H1 (cell line): ENCODE data around the gene PATL2. TPM values are rescaled to one million over a fixed set of nuclear protein-coding genes. Genes with fewer than 3 reads are reported as not detected.

Experiments
- CTCF ChIA-PET: fragments of 300-600 bp; sonication (Branson Sonifier 250); formaldehyde crosslinking; loops from one replicate; lab custom pipeline; 2021; ENCODE audit not compliant: partially characterized antibody; lab: Charles Lee
- POLR2A ChIA-PET: fragments of 300-600 bp; sonication (Branson Sonifier 250); formaldehyde crosslinking; loops from one replicate; lab custom pipeline; 2021; ENCODE audit warnings: inconsistent platforms; ENCODE audit not compliant: partially characterized antibody; lab: Charles Lee
- DNase-seq, 2 experiments: peaks; one replicate each; pipeline versions ENCODE4 v3.0.0 to v3.0.0-alpha.2; 2010 to 2022; ENCODE audit warnings: low spot score in 2 of 2, low read depth in 1 of 2, mixed read lengths in 1 of 2
- FAIRE-seq: peaks from 2 replicates; lab custom pipeline; 2011; peaks lifted over from hg19 to GRCh38; lab: Jason Lieb, UNC
- H2AFZ ChIP-seq: 2 replicates; pipeline ENCODE4 v1.8.1; 2012; ENCODE audit warnings: low read length, inconsistent platforms
- H2AK5ac ChIP-seq: 2 replicates; pipeline ENCODE4 v1.6.1; 2013; ENCODE audit warnings: low read depth, low read length
- H2BK120ac ChIP-seq: replicated peaks from 2 replicates; pipeline ENCODE3; 2013; ENCODE audit warnings: low read depth, low read length, inconsistent platforms
- H2BK12ac ChIP-seq: 2 replicates; pipeline ENCODE4 v1.6.1; 2013; ENCODE audit warnings: low read depth, low read length
- H2BK15ac ChIP-seq: 2 replicates; pipeline ENCODE4 v1.6.1; 2013; ENCODE audit warnings: low read length
- H2BK20ac ChIP-seq: 2 replicates; pipeline ENCODE4 v1.6.1; 2013; ENCODE audit warnings: low read length
- H2BK5ac ChIP-seq: 2 replicates; pipeline ENCODE4 v1.6.1; 2013; ENCODE audit warnings: low read depth, low read length
- H3K14ac ChIP-seq: 2 replicates; pipeline ENCODE4 v1.6.1; 2013; ENCODE audit warnings: inconsistent platforms; ENCODE audit not compliant: insufficient read length
- H3K18ac ChIP-seq: 2 replicates; pipeline ENCODE4 v1.6.1; 2013; ENCODE audit warnings: low read length; ENCODE audit errors: extremely low read depth
- H3K23ac ChIP-seq: 2 replicates; pipeline ENCODE4 v1.6.1; 2013; ENCODE audit warnings: inconsistent platforms; ENCODE audit not compliant: insufficient read length
- H3K23me2 ChIP-seq: 2 replicates; pipeline ENCODE4 v1.6.1; 2013; ENCODE audit warnings: low read depth, low read length
- H3K27ac ChIP-seq: 2 replicates; pipeline ENCODE4 v1.6.1; 2011; ENCODE audit warnings: low read depth, low read length, inconsistent platforms
- H3K27me3 ChIP-seq, 4 experiments: replicated peaks in 1 of 4; 1 replicate in 1 of 4; 2 replicates in 3 of 4; pipeline versions ENCODE4 v1.6.1 to v1.8.1; 2011 to 2013; ENCODE audit warnings: low read length in 3 of 4, mild to moderate bottlenecking in 3 of 4, inconsistent platforms in 2 of 4, mixed read lengths in 2 of 4, moderate library complexity in 1 of 4; ENCODE audit not compliant: control insufficient read depth in 3 of 4, insufficient read depth in 3 of 4; ENCODE audit errors: extremely low read depth in 1 of 4
- H3K36me3 ChIP-seq, 4 experiments: 2 replicates each; pipeline versions ENCODE4 v1.6.1 to v1.8.1; 2011 to 2013; ENCODE audit warnings: mild to moderate bottlenecking in 4 of 4, low read length in 3 of 4, moderate library complexity in 2 of 4, control low read depth in 1 of 4, inconsistent platforms in 1 of 4; ENCODE audit not compliant: insufficient read depth in 4 of 4, control insufficient read depth in 2 of 4
- H3K4ac ChIP-seq: replicated peaks from 2 replicates; pipeline ENCODE3; 2013; ENCODE audit warnings: low read length, low read depth, mixed read lengths, inconsistent platforms; ENCODE audit not compliant: insufficient read length
- H3K4me1 ChIP-seq, 4 experiments: replicated peaks in 1 of 4; 1 replicate in 1 of 4; 2 replicates in 3 of 4; pipeline versions ENCODE4 v1.6.1 to v1.8.1; 2011 to 2013; ENCODE audit warnings: low read length in 3 of 4, inconsistent platforms in 2 of 4, mixed read lengths in 1 of 4; ENCODE audit not compliant: insufficient read depth in 4 of 4, control insufficient read depth in 3 of 4
- H3K4me2 ChIP-seq, 2 experiments: 2 replicates each; pipeline versions ENCODE4 v1.6.1 to v1.8.1; 2011 to 2013; ENCODE audit warnings: low read depth in 2 of 2, low read length in 2 of 2, control low read depth in 1 of 2, inconsistent platforms in 1 of 2, mild to moderate bottlenecking in 1 of 2; ENCODE audit not compliant: insufficient read depth in 1 of 2
- H3K4me3 ChIP-seq, 4 experiments: fragments of 200-600, 300-600 bp in 1 of 4; sonication (generic), shearing (Covaris generic), sonication (Bioruptor Twin) in 1 of 4; 2 replicates each; pipeline versions ENCODE4 v1.5.1 to v1.8.1; 2011 to 2016; ENCODE audit warnings: low read length in 4 of 4, low read depth in 3 of 4, control low read depth in 2 of 4, inconsistent platforms in 2 of 4, mild to moderate bottlenecking in 2 of 4, mixed read lengths in 1 of 4, moderate library complexity in 1 of 4; ENCODE audit not compliant: insufficient read depth in 2 of 4; ENCODE audit errors: extremely low read depth in 1 of 4
- H3K56ac ChIP-seq: replicated peaks from 2 replicates; pipeline ENCODE3; 2013; ENCODE audit warnings: low read depth, mild to moderate bottlenecking, mixed read lengths, low read length, inconsistent platforms; ENCODE audit not compliant: insufficient read length
- H3K79me1 ChIP-seq: 2 replicates; pipeline ENCODE4 v1.6.1; 2013; ENCODE audit warnings: low read depth, low read length, control low read depth
- H3K79me2 ChIP-seq, 2 experiments: 2 replicates each; pipeline versions ENCODE4 v1.6.1 to v1.8.1; 2012 to 2013; ENCODE audit warnings: low read length in 2 of 2, mild to moderate bottlenecking in 2 of 2, inconsistent platforms in 1 of 2; ENCODE audit not compliant: insufficient read depth in 2 of 2, control insufficient read depth in 1 of 2
- H3K9ac ChIP-seq, 4 experiments: replicated peaks in 1 of 4; 1 replicate in 1 of 4; 2 replicates in 3 of 4; pipeline versions ENCODE4 v1.6.1 to v1.8.1; 2011 to 2013; ENCODE audit warnings: low read depth in 3 of 4, low read length in 3 of 4, control low read depth in 2 of 4, mild to moderate bottlenecking in 2 of 4, moderate library complexity in 2 of 4, inconsistent platforms in 1 of 4; ENCODE audit errors: extremely low read depth in 1 of 4
- H3K9me3 ChIP-seq, 2 experiments: 2 replicates each; pipeline versions ENCODE4 v1.6.1 to v1.8.1; 2012 to 2013; ENCODE audit warnings: mild to moderate bottlenecking in 2 of 2, moderate library complexity in 2 of 2, control low read depth in 1 of 2, inconsistent platforms in 1 of 2, low read depth in 1 of 2, low read length in 1 of 2, mixed read lengths in 1 of 2; ENCODE audit not compliant: insufficient read depth in 2 of 2
- H4K20me1 ChIP-seq, 2 experiments: replicated peaks in 1 of 2; 2 replicates each; pipeline versions ENCODE3 to v1.8.1; 2011 to 2013; ENCODE audit warnings: inconsistent platforms in 2 of 2, low read length in 2 of 2, mild to moderate bottlenecking in 1 of 2; ENCODE audit not compliant: insufficient read depth in 2 of 2, control insufficient read depth in 1 of 2
- H4K5ac ChIP-seq: 2 replicates; pipeline ENCODE4 v1.6.1; 2013; ENCODE audit warnings: low read length, low read depth, mixed read lengths, inconsistent platforms; ENCODE audit not compliant: insufficient read length
- H4K8ac ChIP-seq: 2 replicates; pipeline ENCODE4 v1.8.0; 2013; ENCODE audit warnings: mild to moderate bottlenecking, moderate library complexity, low read length, inconsistent platforms; ENCODE audit not compliant: insufficient read depth; ENCODE audit errors: extremely low read depth
- H4K91ac ChIP-seq: replicated peaks from 2 replicates; pipeline ENCODE3; 2013; ENCODE audit warnings: low read length, mixed read lengths, inconsistent platforms; ENCODE audit not compliant: insufficient read length
- CHD2 ChIP-seq: IDR thresholded peaks from 2 replicates; pipeline ENCODE4 v1.6.1; 2012; ENCODE audit warnings: low read length, improper control_type of control experiment
- KDM1A ChIP-seq: fragments of 200-600, 300-600 bp; sonication (generic); IDR thresholded peaks from 2 replicates; pipeline ENCODE4 v1.7.1; 2016; ENCODE audit warnings: mild to moderate bottlenecking, low read length, borderline replicate concordance
- WGBS, 2 experiments: shearing (Covaris generic) in 1 of 2; methylation state at CpG; one replicate each; pipeline versions ENCODE4 v1.1.6 to v1.1.7; 2013 to 2015; ENCODE audit warnings: low lambda C conversion rate in 2 of 2, mixed read lengths in 2 of 2, inconsistent platforms in 1 of 2, low coverage in 1 of 2, missing lambda C conversion rate in 1 of 2; ENCODE audit not compliant: insufficient replicate concordance in 2 of 2, insufficient coverage in 1 of 2, insufficient read length in 1 of 2; ENCODE audit errors: extremely low coverage in 1 of 2, missing lambda C conversion rate in 1 of 2; 5-methylcytosine and 5-hydroxymethylcytosine counted together
- polyA plus RNA-seq, 7 experiments: library from polyadenylated mRNA; depleted of rRNA in 3 of 7; stranded (reverse) in 5 of 7; unstranded in 2 of 7; fragments of >200 nt in 5 of 7; fragments of 200-250 nt in 2 of 7; gene quantifications; 1 replicate in 5 of 7; 2 replicates in 1 of 7; 4 replicates in 1 of 7; pipeline versions ENCODE4 v1.2.1 to v1.2.3, GENCODE V29; 2011 to 2013; ENCODE audit warnings: missing spikeins in 2 of 7, mixed read lengths in 2 of 7
- total RNA-seq: library from RNA; stranded (reverse); fragmentation: NEBNext Ultra II Directional; extraction: Animal tissue kit (Norgen Biotek cat#: 25700); gene quantifications from 2 replicates; pipeline ENCODE4 v1.2.1, GENCODE V29; 2021
- TF ChIP-seq, protein P1 (sequence below), 3 experiments: IDR thresholded peaks; 1 replicate in 2 of 3; 2 replicates in 1 of 3; pipeline versions ENCODE4 v1.5.1 to v1.6.1; 2011; ENCODE audit warnings: low read length in 3 of 3, mild to moderate bottlenecking in 3 of 3, inconsistent platforms in 2 of 3, low read depth in 1 of 3, moderate library complexity in 1 of 3; ENCODE audit not compliant: insufficient read depth in 1 of 3; ENCODE audit errors: control extremely low read depth in 1 of 3
- TF ChIP-seq, protein P2 (sequence below): IDR thresholded peaks from 2 replicates; pipeline ENCODE4 v1.6.1; 2012; ENCODE audit warnings: low read length, inconsistent platforms

Gene PATL2
- total and polyA plus RNA-seq, 2 of the 8 experiments (the other 6 are each of a cell fraction or from before 2014, with no cell fraction given), result 0.65 to 1.3 TPM

DNA sequence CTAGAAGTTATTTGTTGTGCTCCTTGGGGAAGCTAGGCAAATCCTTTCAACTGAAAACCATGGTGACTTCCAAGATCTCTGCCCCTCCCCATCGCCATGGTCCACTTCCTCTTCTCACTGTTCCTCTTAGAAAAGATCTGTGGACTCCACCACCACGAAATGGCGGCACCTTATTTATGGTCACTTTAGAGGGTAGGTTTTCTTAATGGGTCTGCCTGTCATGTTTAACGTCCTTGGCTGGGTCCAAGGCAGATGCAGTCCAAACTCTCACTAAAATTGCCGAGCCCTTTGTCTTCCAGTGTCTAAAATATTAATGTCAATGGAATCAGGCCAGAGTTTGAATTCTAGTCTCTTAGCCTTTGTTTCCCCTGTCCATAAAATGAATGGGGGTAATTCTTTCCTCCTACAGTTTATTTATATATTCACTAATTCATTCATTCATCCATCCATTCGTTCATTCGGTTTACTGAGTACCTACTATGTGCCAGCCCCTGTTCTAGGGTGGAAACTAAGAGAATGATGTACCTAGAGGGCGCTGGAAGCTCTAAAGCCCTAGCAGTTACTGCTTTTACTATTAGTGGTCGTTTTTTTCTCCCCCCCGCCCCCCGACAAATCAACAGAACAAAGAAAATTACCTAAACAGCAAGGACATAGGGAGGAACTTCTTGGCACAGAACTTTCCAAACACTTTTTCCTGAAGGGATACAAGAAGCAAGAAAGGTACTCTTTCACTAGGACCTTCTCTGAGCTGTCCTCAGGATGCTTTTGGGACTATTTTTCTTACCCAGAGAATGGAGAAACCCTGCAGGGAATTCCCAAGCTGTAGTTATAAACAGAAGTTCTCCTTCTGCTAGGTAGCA is 657 bp downstream of the PATL2 start:
- no peak for DNase-seq
- no peak for FAIRE-seq

More for the DNA sequence above, 657 bp downstream of the PATL2 start:
- Histone ChIP-seq H4K8ac (no peak overlapping the region), H3K4ac (no peak overlapping the region), H3K79me2 (peaks cover 0 to 9% of the 10 kb centered on the region in 2 experiments; a peak in 2 of 4 replicates), H3K79me1 (no peaks in the 10 kb centered on the region), H2AK5ac (no peak overlapping the region), H3K23ac (no peak overlapping the region), H3K4me2 (peak overlapping the region; percentile 90 to 94), H3K4me3 (peak overlapping the region; percentile 79 to 95 (median 88)), H4K5ac (no peak overlapping the region), H2BK15ac (no peak overlapping the region), H3K4me1 (0 out of 7 replicates have a peak, but pooled peaks cover 0 to 3% (median 0%) of the 10 kb centered on the region in 4 experiments), H4K91ac (no peak overlapping the region), H2BK12ac (no peak overlapping the region), H3K27ac (peak overlapping the region; percentile 60; the same call in 1 of the 2 replicates), H3K9me3 (no peaks in the 10 kb centered on the region), H3K56ac (no peak overlapping the region), H3K36me3 (peaks cover 0 to 2% (median under 1%) of the 10 kb centered on the region in 4 experiments; a peak in 3 of 8 replicates), H3K18ac (no peak overlapping the region), H2AFZ (peak overlapping the region; percentile 78), H3K27me3 (peaks cover 0 to 10% (median 8%) of the 10 kb centered on the region in 4 experiments; a peak in 5 of 7 replicates), H4K20me1 (no peaks in the 10 kb centered on the region), H2BK5ac (no peak overlapping the region), H2BK120ac (no peak overlapping the region), H3K23me2 (peaks cover 4% of the 10 kb centered on the region), H2BK20ac (0 out of 2 replicates have a peak overlapping the region, but pooled peaks have one; percentile 34), H3K14ac (no peak overlapping the region), H3K9ac (peak overlapping the region in 2 of 4 experiments; percentile 60 to 63; a peak in 5 of 7 replicates)
- ChIA-PET CTCF (interaction anchor here (0.5 to 6.6 kb wide), 10 partner anchors 9 to 94 kb away, joined by 3 to 61 read pairs (median 4); partner anchors contain the start of genes SPG11 and TRIM69), POLR2A (interaction anchor here (0.7 to 4.2 kb wide), 16 partner anchors 11 to 1955 kb away, joined by 3 to 64 read pairs (median 4); partner anchors contain the start of genes SPG11 and TRIM69)
- WGBS, 2 experiments, result 45% methylated on average over 11 of the region's 11 CpGs; no CpG with 5 or more reads in 1 of the 2 experiments
- 0 out of 2 replicates have a peak, but pooled peaks have one; percentile 38 for TF ChIP-seq KDM1A
- TF ChIP-seq, protein P1, sequence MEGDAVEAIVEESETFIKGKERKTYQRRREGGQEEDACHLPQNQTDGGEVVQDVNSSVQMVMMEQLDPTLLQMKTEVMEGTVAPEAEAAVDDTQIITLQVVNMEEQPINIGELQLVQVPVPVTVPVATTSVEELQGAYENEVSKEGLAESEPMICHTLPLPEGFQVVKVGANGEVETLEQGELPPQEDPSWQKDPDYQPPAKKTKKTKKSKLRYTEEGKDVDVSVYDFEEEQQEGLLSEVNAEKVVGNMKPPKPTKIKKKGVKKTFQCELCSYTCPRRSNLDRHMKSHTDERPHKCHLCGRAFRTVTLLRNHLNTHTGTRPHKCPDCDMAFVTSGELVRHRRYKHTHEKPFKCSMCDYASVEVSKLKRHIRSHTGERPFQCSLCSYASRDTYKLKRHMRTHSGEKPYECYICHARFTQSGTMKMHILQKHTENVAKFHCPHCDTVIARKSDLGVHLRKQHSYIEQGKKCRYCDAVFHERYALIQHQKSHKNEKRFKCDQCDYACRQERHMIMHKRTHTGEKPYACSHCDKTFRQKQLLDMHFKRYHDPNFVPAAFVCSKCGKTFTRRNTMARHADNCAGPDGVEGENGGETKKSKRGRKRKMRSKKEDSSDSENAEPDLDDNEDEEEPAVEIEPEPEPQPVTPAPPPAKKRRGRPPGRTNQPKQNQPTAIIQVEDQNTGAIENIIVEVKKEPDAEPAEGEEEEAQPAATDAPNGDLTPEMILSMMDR (IDR thresholded peaks at IDR 0.05; ENCODE audit: control extremely low read depth in 1 of 3, insufficient read depth in 1 of 3, low read depth in 1 of 3, low read length in 3 of 3), result peak in 2 of 3 experiments; percentile 2 to 23; a peak in 2 of 4 replicates
- no peak for TF ChIP-seq CHD2
- TF ChIP-seq, protein P2, sequence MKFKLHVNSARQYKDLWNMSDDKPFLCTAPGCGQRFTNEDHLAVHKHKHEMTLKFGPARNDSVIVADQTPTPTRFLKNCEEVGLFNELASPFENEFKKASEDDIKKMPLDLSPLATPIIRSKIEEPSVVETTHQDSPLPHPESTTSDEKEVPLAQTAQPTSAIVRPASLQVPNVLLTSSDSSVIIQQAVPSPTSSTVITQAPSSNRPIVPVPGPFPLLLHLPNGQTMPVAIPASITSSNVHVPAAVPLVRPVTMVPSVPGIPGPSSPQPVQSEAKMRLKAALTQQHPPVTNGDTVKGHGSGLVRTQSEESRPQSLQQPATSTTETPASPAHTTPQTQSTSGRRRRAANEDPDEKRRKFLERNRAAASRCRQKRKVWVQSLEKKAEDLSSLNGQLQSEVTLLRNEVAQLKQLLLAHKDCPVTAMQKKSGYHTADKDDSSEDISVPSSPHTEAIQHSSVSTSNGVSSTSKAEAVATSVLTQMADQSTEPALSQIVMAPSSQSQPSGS, result no peak
